GM12892 (cell line): ENCODE data around the gene MROH8.

ENCODE experiments used
- DNase-seq: peaks from one replicate; pipeline ENCODE4 v3.0.0; 2011; ENCODE audit not compliant: insufficient read length
- FAIRE-seq: peaks from 2 replicates; lab custom pipeline; 2011; peaks lifted over from hg19 to GRCh38; lab: Jason Lieb, UNC
- POLR2A ChIP-seq: IDR thresholded peaks from 2 replicates; pipeline ENCODE4 v1.6.1; 2011; ENCODE audit warnings: low read depth, low read length, control low read depth
- POLR2AphosphoS5 ChIP-seq: IDR thresholded peaks from 2 replicates; pipeline ENCODE4 v1.6.1; 2011; ENCODE audit warnings: low read depth, low read length, control low read depth
- TAF1 ChIP-seq: IDR thresholded peaks from 2 replicates; pipeline ENCODE4 v1.6.1; 2011; ENCODE audit warnings: low read depth, mild to moderate bottlenecking, control low read depth, low read length, borderline replicate concordance

Gene MROH8

GRCh38 chr20:37108676-37109075 lies 70.7 kb downstream of the MROH8 start:
- TF ChIP-seq POLR2AphosphoS5 (no peak), POLR2A (no peak), TAF1 (no peak)
- FAIRE-seq (no peak), DNase-seq (no peak)

DNA sequence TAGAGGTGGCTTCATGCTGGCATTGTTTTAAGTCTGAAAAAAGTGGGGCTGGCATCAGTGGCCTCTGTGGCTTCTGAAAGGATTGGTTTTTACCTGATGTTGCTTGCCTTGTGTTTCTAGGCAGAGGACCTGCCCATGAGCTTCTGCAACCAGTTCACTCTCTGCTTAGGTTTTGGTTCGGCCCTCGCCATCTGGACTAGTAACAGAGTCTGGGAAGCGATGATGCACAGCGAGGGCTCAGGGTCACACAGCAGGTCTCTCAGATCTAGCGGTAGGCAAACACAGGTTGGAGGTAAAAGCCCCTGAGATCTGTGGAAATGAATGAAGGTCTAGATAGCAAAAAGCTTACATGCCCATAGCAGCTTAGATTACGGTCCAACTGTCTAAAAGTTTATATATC lies 76.8 kb downstream of the MROH8 start:
- FAIRE-seq, result no peak
- no peak for DNase-seq
- no peak for TF ChIP-seq POLR2A
- TF ChIP-seq TAF1, result no peak
- no peak for TF ChIP-seq POLR2AphosphoS5

DNA sequence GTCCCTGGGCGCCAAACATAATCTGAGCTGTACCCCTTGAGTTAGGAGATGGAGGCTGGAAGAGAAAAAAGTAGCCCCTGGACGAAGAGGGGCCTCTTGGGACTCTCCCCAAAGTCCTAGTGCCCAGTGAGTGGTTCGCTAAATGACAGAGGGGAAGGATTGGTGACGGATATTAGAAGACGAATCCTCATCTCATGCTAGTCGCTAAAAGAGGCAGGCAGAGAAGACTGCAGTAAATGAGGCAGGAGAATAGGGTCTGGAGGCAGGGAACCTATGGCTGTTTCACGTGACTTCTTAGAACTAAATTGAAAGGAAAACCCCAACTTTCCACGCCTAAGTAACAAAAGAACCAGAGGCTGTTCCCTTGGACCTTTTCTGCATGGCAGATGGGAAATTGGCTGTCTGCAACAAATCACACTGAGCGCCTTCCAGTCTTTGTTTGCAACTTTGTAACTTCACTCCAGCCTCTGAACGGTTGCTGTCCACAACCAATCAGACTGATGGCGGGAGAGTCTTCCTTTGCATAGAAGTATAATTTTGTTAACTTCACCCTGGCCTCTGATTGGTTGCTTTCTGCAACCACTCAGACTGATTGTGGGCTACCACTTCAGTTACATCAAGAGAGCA lies 82.8 kb downstream of the MROH8 start:
- TF ChIP-seq POLR2AphosphoS5, result no peak
- no peak; the same call in 1 of the 2 replicates for TF ChIP-seq POLR2A
- TF ChIP-seq TAF1, result no peak
- DNase-seq (no peak), FAIRE-seq (peak; percentile 42)

- peak; percentile 80 for FAIRE-seq
- peak; percentile 63 for DNase-seq
Measured at GRCh38 chr20:37095599-37096414, 83.5 kb downstream of the MROH8 start, which contains the start of gene RBL1. TSS of gene RBL1 (minus strand) at chr20:37095997. CDS start at chr20:37095928, 69 bp downstream.

GRCh38 chr20:37095108-37095598 lies 84.2 kb downstream of the MROH8 start:
- FAIRE-seq, result peak; percentile 60
- peak; percentile 14; the same call in 1 of the 2 replicates for TF ChIP-seq POLR2A
- TF ChIP-seq POLR2AphosphoS5, result peak; percentile 69; the same call in 1 of the 2 replicates
- 0 out of 2 replicates have a peak, but pooled peaks have one; percentile 7 for TF ChIP-seq TAF1
- DNase-seq, result peak; percentile 24

More at GRCh38 chr20:37095599-37096414, 83.5 kb downstream of the MROH8 start, which contains the start of gene RBL1:
- TF ChIP-seq TAF1 (peak; percentile 62), POLR2A (peak; percentile 95), POLR2AphosphoS5 (peak; percentile 87)

GRCh38 chr20:37090407-37090806 lies 88.9 kb downstream of the MROH8 start:
- TF ChIP-seq POLR2A, result no peak
- no peak for TF ChIP-seq TAF1
- no peak for TF ChIP-seq POLR2AphosphoS5
- FAIRE-seq, result no peak
- no peak for DNase-seq

- TF ChIP-seq TAF1, result no peak
- DNase-seq (no peak), FAIRE-seq (no peak)
Measured at GRCh38 chr20:37081717-37082289, 97.5 kb downstream of the MROH8 start.

- DNase-seq, result no peak
- TF ChIP-seq TAF1 (no peak), POLR2A (no peak), POLR2AphosphoS5 (no peak)
- FAIRE-seq, result no peak
Measured at GRCh38 chr20:37077009-37077408, 102.3 kb downstream of the MROH8 start.

- FAIRE-seq, result no peak
- DNase-seq, result no peak
- TF ChIP-seq POLR2AphosphoS5 (no peak), TAF1 (no peak), POLR2A (no peak)
Measured at GRCh38 chr20:37075932-37076685, 103.2 kb downstream of the MROH8 start.

GRCh38 chr20:37072293-37073196 lies 106.8 kb downstream of the MROH8 start:
- DNase-seq, result no peak
- no peak for FAIRE-seq
- TF ChIP-seq POLR2A (no peak), POLR2AphosphoS5 (no peak), TAF1 (no peak)
